Measurements from ENCODE around the gene ARHGEF10L.

GRCh38 chr1:17633654-17634053 is 94.2 kb downstream of the ARHGEF10L start:
- no peak for TF ChIP-seq CTCF (IDR thresholded peaks at IDR 0.05; ENCODE audit: borderline replicate concordance, extremely low read depth, low read length, poor library complexity, severe bottlenecking)
- no peak for TF ChIP-seq EZH2 (IDR thresholded peaks at IDR 0.05; ENCODE audit: borderline replicate concordance, low read depth, low read length, severe bottlenecking)
